ENCODE data around the gene DLX4. TPM values are rescaled to one million over a fixed set of nuclear protein-coding genes. Genes with fewer than 3 reads are reported as not detected.

DLX4 gene
- polyA plus RNA-seq, 3 donors from 2014 or later: 0.19 to 0.32 TPM; not detected in 1

DNA sequence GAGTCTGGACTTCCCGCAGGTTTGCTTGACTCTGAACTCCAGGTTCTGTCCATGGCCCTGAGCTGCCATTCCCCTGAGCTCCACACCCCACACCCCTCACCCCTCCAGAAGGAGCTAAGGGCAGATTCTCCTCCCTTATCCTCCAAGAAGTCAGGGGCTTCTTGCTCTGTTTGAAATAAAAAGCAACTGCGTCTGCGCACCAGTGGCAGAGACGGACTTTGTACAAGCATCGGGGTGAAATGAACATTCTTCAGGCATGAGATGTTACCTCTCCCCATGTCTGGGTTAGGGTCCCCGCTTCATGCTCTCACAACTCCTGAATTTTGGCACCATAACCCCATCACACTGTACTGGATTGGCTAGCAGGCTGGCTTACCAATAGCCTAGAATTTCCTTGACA, 36.1 kb upstream of the DLX4 start:
- Mint-ChIP-seq H3K27ac (no peak overlapping the region), H3K36me3 (no peaks in the 10 kb centered on the region), H3K9me3 (peaks cover 0 to 2% (median 0%) of the 10 kb centered on the region in 6 donors), H3K4me3 (no peak overlapping the region), H3K4me1 (no peaks in the 10 kb centered on the region), H3K27me3 (ENCODE audit: low read depth in 3 of 3) (peaks cover 8 to 14% (median 10%) of the 10 kb centered on the region in 3 donors)
- DNase-seq: no peak

DNA sequence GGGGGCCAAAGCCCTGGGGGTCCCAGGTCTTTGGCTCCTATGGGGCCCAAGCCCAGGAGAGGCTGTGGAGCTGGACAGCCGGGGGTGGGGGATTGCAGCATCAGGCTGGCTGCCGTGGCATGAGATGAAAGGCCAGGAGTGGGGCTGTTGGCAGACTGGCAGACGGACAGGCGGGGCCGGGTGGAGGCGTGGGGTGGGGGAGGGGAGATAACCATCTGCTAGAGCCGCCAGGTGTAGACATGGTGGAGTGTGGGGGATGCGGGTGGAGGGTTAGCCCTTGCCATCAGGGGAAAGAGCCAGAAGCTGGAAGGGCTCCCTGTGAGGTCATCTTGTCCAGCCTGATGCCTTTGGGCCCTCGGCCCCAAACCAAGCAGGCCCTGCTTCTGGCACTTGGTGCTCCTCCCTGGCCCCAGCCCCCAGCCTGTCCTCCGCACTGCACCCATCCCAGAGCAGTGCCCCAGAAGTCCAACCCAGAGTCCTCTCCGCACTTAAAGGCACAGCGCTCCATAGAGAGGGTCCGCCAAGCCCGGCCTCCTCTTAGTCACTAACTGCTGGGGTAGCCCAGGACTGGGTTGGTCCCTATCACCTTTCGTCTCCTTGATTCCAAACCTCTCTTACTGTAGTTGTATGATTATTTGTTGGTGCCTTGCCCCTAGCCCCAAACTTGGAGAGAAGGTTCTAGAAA, 33.3 kb upstream of the DLX4 start:
- Mint-ChIP-seq H3K9me3 (peaks cover 0 to 2% (median 0%) of the 10 kb centered on the region in 6 donors), H3K27me3 (ENCODE audit: low read depth in 3 of 3) (peaks cover 4 to 16% (median 10%) of the 10 kb centered on the region in 3 donors), H3K27ac (no peak overlapping the region), H3K4me1 (no peaks in the 10 kb centered on the region), H3K36me3 (no peaks in the 10 kb centered on the region), H3K4me3 (no peak overlapping the region)
- no peak for DNase-seq

DNA sequence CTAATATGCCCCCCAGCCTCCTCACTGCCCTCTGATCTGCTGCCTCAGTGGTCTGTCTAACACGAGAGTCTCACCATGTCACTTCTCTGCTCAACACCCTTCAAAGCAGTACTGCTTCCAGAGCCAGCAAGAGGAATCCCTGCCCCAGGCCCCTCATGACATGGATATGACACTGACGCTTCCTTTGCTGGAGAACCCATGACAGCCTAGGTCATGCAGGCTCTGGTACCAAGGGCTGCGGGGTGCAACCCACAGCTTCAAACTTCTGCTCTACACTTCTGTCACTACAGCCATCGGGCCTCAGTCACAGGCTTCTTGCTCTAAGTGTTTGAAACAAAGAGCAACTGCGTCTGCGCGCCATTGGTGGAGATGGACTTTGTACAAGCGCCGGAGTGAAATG, 32.6 kb upstream of the DLX4 start:
- H3K9me3 Mint-ChIP-seq: peaks cover 0 to 2% (median 0%) of the 10 kb centered on the region in 6 donors
- no peak for DNase-seq
- no peak overlapping the region for H3K4me3 Mint-ChIP-seq
- H3K4me1 Mint-ChIP-seq: no peaks in the 10 kb centered on the region
- H3K36me3 Mint-ChIP-seq: no peaks in the 10 kb centered on the region
- peaks cover 4 to 15% (median 10%) of the 10 kb centered on the region in 3 donors for H3K27me3 Mint-ChIP-seq (ENCODE audit: low read depth in 3 of 3)
- no peak overlapping the region for H3K27ac Mint-ChIP-seq

DNA sequence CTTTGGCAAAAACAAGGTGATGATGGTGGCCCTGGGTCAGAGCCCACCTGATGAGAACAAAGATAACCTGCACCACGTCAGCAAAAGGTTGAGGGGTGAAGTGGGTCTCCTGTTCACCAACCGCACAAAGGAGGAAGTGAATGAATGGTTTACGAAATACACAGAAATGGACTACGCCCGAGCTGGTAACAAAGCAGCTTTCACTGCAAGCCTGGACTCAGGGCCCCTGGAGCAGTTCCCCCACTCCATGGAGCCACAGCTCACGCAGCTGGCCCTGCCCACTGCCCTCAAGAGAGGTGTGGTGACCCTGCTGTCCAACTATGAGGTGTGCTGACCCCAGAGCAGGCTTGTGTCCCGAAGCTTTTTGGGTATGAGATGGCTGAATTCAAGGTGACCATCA, 29.7 kb upstream of the DLX4 start:
- H3K9me3 Mint-ChIP-seq: peaks cover 0 to 2% (median 0%) of the 10 kb centered on the region in 6 donors
- H3K4me3 Mint-ChIP-seq: no peak overlapping the region
- no peaks in the 10 kb centered on the region for H3K36me3 Mint-ChIP-seq
- peaks cover 6 to 15% (median 6%) of the 10 kb centered on the region in 3 donors for H3K27me3 Mint-ChIP-seq (ENCODE audit: low read depth in 3 of 3)
- DNase-seq: no peak
- H3K27ac Mint-ChIP-seq: no peak overlapping the region
- H3K4me1 Mint-ChIP-seq: no peaks in the 10 kb centered on the region

DNA sequence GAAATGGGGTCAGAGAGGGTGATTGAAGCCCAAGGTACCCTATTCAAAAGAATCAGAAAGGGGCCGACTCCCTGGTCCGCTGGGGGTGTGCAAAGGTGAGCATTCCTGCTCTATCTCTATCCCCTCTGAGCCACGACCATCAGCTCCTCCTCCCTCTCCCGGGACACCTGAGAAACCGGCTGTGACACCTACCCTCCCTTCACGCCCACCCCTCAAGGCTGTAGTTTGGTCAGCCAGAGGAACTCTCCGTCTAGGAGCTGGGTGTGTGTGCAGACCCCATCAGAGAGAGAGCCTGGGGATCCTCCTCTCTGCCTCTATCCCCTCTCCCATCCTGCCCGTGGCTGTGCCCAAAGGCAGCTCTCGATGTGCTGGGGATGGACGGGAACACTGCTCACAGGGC, 27.6 kb upstream of the DLX4 start:
- no peaks in the 10 kb centered on the region for H3K4me1 Mint-ChIP-seq
- no peak overlapping the region for H3K27ac Mint-ChIP-seq
- peaks cover 2 to 16% (median 4%) of the 10 kb centered on the region in 3 donors for H3K27me3 Mint-ChIP-seq (ENCODE audit: low read depth in 3 of 3)
- no peak overlapping the region for H3K4me3 Mint-ChIP-seq
- no peaks in the 10 kb centered on the region for H3K36me3 Mint-ChIP-seq
- no peaks in the 10 kb centered on the region for H3K9me3 Mint-ChIP-seq
- no peak for DNase-seq

DNA sequence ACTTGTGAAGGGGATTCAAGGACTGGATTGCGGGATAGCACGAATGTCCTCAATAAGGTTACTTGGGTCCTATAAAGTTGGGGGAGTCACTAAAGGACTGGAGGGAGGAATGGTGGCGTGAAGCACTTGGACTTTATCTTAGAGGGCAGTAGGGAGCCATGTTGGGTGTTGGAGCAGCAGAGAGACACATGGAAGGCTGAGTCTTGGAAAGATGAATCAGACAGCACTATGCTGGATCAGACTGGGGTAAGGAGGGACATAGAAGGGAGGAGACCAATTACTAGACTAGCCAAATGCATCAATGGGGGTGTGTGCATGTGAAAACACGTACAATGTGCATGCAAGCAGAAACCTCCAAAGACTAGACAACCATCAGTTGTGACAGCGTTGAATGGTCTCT, 26.0 kb upstream of the DLX4 start:
- Mint-ChIP-seq H3K27me3 (ENCODE audit: low read depth in 3 of 3) (peaks cover 2 to 18% (median 3%) of the 10 kb centered on the region in 3 donors), H3K4me1 (no peaks in the 10 kb centered on the region), H3K36me3 (no peaks in the 10 kb centered on the region), H3K4me3 (no peak overlapping the region), H3K9me3 (no peaks in the 10 kb centered on the region), H3K27ac (no peak overlapping the region)
- DNase-seq: no peak

DNA sequence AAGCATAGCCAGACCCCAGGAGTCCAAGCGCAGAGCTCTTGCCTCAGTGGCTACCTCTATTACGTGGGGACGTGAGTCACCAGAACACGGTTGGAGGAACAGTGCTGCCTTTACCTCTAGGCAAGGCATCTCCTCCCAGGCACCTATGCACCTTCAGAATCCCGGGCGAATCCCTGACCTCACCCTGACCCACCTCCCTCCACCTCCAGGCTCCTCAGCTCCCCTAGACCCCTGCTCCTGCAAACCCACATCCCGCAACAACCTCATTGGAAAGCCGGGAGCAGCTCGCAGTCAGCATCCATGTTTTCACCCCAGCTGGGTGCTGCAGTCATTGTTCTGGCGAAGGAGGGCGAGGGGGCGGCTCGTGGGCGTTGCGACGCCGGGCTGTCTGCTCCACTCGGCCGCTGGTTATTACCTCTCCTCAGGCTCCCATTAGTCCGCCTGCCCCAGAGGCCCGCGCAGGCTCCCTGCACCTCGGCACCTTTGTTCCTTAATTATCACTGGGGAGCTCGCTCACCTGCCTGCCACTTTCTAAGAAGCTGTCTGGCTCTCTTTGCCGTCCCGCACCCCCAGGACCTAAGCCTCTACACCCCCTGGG, 24.6 kb upstream of the DLX4 start:
- Mint-ChIP-seq H3K27me3 (ENCODE audit: low read depth in 3 of 3) (peaks cover 5 to 22% (median 7%) of the 10 kb centered on the region in 3 donors), H3K36me3 (no peaks in the 10 kb centered on the region), H3K9me3 (no peaks in the 10 kb centered on the region), H3K4me1 (no peaks in the 10 kb centered on the region), H3K4me3 (no peak overlapping the region), H3K27ac (no peak overlapping the region)
- no peak for DNase-seq

DNA sequence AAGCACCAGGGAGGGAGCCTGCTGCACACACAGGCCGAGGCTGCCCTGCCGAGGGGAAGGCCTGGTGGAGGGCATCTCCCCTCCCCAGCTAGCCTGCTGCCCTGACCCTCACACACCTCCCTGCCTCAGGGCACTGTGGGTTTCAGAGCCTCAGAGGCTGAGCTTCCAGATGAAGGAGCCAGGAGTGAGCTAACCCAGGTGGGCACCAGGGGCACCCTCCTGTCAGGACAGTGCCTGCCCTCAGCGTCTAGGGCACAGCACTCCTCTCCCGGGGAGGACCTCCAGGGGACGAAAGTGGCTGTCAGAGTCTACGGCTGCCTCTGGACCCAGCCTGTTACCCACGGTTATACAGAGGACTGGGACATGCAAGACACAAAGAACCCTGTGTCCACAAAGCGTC, 22.8 kb upstream of the DLX4 start:
- peaks cover 7 to 20% (median 10%) of the 10 kb centered on the region in 3 donors for H3K27me3 Mint-ChIP-seq (ENCODE audit: low read depth in 3 of 3)
- H3K9me3 Mint-ChIP-seq: no peaks in the 10 kb centered on the region
- no peaks in the 10 kb centered on the region for H3K4me1 Mint-ChIP-seq
- no peak for DNase-seq
- H3K27ac Mint-ChIP-seq: no peak overlapping the region
- no peaks in the 10 kb centered on the region for H3K36me3 Mint-ChIP-seq
- no peak overlapping the region for H3K4me3 Mint-ChIP-seq

DNA sequence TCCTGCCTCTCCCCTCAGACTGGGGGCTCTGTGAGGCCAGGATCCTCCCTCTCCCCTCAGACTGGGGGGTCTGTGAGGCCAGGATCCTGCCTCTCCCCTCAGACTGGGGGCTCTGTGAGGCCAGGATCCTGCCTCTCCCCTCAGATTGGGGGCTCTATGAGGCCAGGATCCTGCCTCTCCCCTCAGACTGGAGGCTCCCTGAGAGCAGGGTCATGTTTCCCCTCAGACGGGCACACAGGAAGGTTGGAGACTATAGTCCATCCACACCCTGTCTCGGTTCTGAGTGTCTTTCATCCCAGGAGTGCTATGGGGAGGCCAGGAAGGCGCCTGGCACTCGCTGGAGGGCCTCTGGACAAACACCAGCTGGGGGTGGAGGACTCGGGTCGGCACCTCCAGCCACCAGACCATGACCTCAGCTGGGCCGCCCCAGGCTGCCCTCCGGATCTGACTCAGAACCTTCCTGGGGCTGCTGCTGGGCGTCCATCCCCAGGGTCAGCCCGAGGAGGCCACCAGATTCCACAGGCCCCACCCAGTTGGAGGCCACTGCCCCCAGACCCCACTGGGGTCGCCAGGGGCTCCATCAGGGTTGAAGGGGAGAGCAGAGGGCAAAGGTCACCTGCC, 21.9 kb upstream of the DLX4 start:
- Mint-ChIP-seq H3K4me3 (no peak overlapping the region), H3K27ac (no peak overlapping the region), H3K4me1 (no peaks in the 10 kb centered on the region), H3K27me3 (ENCODE audit: low read depth in 3 of 3) (peaks cover 7 to 20% (median 10%) of the 10 kb centered on the region in 3 donors), H3K9me3 (peaks cover 0 to under 1% (median 0%) of the 10 kb centered on the region in 6 donors), H3K36me3 (no peaks in the 10 kb centered on the region)
- DNase-seq: no peak

DNA sequence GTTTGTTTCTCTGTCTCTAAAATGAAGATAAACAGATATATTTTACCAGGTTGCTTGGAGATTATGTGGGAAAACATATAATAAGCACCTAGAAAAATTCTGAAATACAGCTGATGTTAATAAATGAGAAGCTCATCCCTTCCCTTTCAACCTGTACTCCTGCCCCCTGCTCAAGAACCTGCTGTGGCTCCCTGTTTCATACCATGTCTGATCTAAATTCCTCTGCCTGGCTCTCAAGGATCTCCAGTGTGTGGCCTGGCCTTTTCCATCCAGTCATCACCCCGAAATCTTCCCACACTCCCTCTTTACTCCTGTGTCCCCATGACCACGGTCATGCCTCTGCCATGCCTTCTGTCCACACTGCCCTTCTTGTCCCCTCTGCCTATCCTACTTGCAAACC, 19.4 kb upstream of the DLX4 start:
- H3K27ac Mint-ChIP-seq: no peak overlapping the region
- no peaks in the 10 kb centered on the region for H3K36me3 Mint-ChIP-seq

DNA sequence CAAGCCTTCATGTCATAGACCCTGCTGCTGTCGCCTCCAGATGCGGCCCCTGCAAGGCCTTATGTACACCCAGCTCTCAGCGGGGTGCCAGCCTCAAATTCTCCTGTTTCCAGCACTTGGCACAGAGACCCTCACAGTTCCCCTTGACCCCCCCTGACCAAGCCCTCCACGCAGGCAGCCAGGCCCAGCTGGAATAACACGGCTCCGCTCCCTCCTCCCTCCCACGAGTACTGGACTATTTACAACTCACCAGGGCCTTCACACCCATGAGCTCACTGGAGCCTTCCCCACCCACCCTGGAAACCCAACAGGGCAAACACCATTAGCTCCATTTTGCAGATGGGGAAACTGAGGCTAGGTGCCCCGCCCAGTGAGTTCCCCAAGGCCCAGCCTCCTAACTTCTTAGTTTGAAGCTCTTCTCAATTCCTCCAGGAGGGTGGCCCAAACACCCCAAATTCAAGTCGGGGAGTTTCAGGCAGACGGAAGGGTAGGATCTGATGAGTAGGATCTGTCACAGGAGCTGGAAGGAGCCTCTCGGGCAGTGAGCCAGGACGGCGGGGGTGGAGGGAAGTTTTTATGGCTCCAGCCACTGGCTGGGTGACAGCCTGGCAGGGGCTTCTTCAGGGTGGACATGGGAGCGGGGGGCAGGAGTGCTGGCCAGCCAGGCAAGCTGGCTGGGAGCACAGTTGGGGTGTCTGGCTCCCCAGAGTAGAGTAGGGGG, 17.5 kb upstream of the DLX4 start:
- Mint-ChIP-seq H3K36me3 (no peaks in the 10 kb centered on the region), H3K4me3 (no peak overlapping the region), H3K9me3 (peaks cover 0 to 1% (median 0%) of the 10 kb centered on the region in 6 donors), H3K4me1 (no peaks in the 10 kb centered on the region), H3K27ac (no peak overlapping the region), H3K27me3 (ENCODE audit: low read depth in 3 of 3) (peaks cover 8 to 19% (median 13%) of the 10 kb centered on the region in 3 donors)
- no peak for DNase-seq

More for the DNA sequence above, 19.4 kb upstream of the DLX4 start:
- Mint-ChIP-seq H3K9me3 (peaks cover 0 to 1% (median 0%) of the 10 kb centered on the region in 6 donors), H3K27me3 (ENCODE audit: low read depth in 3 of 3) (peaks cover 8 to 23% (median 14%) of the 10 kb centered on the region in 3 donors), H3K4me1 (no peaks in the 10 kb centered on the region), H3K4me3 (no peak overlapping the region)
- no peak for DNase-seq

DNA sequence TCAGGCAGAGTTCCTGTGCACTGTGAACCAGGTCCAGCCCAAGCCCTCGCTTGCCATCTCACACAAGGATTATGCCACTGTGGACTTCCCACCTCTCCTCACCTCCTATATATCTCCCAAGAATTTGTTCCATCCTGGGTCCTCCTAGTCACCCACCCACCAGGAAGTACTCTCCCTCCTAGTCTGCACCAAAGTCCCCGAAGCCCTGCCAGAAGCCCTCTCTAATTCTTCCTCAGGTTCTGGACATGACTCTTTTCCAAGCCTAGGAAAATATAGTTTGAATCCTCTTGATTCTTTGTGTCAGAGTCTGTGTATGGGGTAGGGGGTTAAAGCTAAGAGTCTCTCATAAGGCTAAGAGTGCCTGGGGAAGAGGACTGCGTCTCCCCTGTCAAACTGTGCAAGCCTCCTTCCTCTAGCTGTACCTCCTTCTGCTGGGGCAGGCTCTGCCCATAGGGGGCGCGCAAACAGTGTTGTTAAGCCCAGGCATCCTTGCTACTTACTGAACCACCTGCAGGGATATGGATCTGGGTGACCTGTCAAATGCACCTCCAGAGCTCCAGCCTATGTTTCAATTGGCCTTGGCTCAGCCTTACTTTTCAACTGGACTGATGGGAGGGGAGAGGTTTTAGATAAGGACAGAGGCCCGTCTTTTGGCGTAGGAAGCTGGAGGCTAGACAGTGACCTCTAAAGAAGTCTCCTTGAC, 16.6 kb upstream of the DLX4 start:
- no peak overlapping the region for H3K4me3 Mint-ChIP-seq
- DNase-seq: peak; percentile 59 to 63 (median 59)
- peaks cover 0 to 1% (median 0%) of the 10 kb centered on the region in 6 donors for H3K9me3 Mint-ChIP-seq
- peaks cover 9 to 18% (median 18%) of the 10 kb centered on the region in 3 donors for H3K27me3 Mint-ChIP-seq (ENCODE audit: low read depth in 3 of 3)
- no peaks in the 10 kb centered on the region for H3K4me1 Mint-ChIP-seq
- no peak overlapping the region for H3K27ac Mint-ChIP-seq
- H3K36me3 Mint-ChIP-seq: no peaks in the 10 kb centered on the region

DNA sequence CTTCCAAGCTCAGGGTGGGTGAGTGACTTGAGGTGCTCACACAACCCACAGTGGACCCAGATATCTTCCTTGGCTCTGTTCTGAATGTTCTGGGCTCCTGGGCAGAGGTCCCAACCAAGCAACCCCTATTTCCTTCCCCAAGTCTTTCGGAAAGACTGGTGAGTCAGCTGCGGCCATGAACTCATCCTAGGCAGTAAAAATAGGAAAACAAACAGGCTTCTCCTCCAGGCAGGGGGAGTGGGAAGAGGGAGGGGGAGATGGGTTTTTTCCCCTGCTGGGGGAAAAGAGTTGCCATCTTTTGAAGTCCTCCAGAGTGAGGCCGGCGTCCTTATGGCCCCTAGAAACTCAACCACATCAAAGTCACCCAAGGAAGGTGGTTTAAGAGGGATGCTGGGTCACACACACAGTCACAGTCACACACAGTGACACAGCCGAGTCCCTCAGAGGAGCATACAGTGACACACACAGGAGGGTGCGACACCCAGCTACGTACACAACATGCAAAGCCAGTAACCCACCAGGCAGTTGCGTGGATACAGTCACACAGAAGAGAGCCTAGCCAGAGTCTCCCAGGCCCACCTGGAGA, 16.0 kb upstream of the DLX4 start:
- no peak for DNase-seq
- H3K4me3 Mint-ChIP-seq: no peak overlapping the region
- H3K27ac Mint-ChIP-seq: no peak overlapping the region
- H3K27me3 Mint-ChIP-seq (ENCODE audit: low read depth in 3 of 3): peaks cover 10 to 19% (median 18%) of the 10 kb centered on the region in 3 donors
- peaks cover 0 to 1% (median 0%) of the 10 kb centered on the region in 6 donors for H3K9me3 Mint-ChIP-seq
- H3K36me3 Mint-ChIP-seq: no peaks in the 10 kb centered on the region
- H3K4me1 Mint-ChIP-seq: no peaks in the 10 kb centered on the region
